GM20431 (cell line): Measurements from ENCODE around the gene EEF1A2.

Source experiments
- in situ Hi-C: fragments of 300-500 bp; cut with MseI, MboI; formaldehyde crosslinking; loops from one replicate; pipeline ENCODE4 v1.15.0; 2020; ENCODE audit warnings: low sequenced_read_pairs; ENCODE audit not compliant: unreplicated experiment

EEF1A2 gene

DNA sequence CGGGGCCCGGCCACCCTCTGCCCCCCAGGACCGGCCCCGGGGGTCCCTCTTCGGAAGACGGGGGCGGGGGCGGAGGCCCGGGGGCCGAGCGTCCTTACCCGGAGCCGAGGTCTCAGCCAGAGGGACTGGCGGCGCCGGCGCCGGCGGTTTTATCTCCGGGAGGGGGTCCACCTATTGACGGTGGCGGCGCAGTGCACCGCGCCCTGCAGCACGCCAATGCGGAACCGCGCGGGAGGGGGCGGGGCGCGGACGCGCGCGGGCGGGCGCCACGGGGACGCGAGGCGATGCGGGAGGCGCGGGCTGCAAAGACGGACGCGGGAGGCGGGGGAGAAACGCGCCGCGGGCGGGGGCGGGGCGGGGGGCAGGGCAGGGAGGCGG lies at the start of gene EEF1A2:
TSS of gene EEF1A2 (minus strand) at position 124 of the 378 bp plus-strand sequence. CDS start 1,320 bp downstream, outside the sequence.
- in situ Hi-C loops = no loop called here

DNA sequence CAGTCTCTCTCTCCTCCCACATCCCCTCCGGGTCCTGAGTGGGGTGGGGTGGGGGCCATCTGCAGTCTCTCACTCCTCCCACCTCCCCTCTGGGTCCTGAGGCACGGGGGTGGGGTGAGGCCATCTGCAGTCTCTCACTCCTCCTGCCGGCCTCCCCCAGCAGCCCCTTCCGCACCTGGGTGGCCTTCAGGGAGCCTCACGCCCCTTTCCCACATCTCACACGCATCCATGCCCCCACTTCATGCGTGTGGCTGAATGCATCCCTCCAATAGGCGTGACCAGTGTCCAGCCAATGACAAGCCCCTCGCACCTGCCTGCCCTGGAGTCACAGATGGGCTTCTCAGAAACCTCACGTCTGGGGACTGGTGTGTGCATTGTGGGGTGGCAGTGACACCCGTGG lies 49.7 kb upstream of the EEF1A2 start:
- in situ Hi-C loops = no loop called here

DNA sequence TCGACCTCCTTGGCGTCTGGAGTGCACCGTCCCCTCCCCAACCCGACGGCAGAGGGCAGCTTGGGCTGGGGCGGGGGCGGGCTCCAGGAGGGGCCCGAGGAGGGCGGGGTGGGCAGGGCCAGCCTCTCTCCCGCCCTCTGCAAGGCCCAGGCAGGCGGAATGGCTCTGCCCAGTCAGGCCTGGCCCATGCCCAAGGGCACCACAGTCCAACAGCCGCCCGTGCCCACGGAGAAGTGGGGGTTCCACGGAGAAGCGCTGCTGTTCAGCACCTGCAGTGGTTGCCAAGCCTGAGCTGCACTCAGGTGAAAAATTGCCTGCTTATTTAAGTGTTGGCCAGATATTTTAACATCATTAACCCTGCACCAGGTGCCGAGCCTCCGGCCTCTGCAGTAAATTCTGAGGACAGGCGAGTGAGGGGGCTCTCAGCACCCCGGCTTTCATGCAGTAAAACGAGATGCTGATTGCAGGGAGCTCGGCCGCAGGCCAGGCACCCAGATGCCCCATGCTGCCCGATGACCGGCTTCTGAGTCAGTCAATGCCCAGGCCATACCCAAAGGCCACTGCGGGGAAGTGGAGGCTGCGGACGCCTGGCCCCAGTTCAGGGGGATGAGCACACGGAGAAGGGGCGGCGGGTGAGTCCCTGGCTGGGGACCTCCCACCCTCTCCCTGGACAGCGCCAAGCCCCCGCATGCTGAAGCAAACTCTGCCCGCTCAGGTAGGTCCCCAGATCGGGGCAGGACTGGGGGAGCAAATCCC lies 49.0 kb upstream of the EEF1A2 start, which contains the start of gene SRMS:
TSS of gene SRMS (minus strand) at position 25 of the 756 bp plus-strand sequence. CDS start 286 bp downstream, outside the sequence.
- in situ Hi-C loops = no loop called here

DNA sequence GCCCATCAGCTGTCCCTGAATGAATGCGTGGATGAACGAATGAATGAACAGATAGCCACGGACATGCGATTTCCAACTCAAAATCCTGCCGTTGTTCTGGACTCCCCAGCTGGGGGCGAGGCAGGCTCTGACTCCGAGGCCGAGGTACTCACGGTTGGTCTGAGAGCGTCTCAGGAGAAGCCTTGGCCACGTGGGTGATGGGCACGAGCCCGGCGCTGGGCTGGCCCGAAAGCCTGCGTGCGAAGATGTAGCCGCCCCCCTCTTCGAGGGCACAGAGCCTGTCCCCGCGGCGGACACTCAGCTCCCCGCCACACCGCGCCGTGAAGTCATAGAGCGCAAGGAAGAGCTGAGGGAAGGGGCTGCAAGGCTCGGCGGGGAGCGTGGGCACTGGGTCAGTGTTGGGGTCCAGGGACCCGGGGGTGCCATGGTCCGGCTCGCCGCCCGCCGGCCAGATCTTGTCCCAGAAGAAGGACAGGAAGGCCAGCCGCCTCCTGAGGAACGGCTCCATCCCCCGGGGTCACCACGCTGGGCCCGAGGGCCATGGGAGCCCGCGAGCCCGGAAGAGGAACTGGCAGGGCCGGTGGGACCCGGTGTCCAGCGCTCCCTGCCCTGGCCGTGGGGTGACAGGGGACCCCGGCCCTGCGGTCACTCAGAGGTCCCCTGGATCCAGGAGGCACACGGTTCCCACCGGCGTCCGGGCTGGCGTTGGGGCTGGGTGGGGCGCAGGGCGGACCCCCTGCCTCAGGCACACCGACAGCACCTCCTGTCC lies 48.3 kb upstream of the EEF1A2 start:
- in situ Hi-C loops = no loop called here

DNA sequence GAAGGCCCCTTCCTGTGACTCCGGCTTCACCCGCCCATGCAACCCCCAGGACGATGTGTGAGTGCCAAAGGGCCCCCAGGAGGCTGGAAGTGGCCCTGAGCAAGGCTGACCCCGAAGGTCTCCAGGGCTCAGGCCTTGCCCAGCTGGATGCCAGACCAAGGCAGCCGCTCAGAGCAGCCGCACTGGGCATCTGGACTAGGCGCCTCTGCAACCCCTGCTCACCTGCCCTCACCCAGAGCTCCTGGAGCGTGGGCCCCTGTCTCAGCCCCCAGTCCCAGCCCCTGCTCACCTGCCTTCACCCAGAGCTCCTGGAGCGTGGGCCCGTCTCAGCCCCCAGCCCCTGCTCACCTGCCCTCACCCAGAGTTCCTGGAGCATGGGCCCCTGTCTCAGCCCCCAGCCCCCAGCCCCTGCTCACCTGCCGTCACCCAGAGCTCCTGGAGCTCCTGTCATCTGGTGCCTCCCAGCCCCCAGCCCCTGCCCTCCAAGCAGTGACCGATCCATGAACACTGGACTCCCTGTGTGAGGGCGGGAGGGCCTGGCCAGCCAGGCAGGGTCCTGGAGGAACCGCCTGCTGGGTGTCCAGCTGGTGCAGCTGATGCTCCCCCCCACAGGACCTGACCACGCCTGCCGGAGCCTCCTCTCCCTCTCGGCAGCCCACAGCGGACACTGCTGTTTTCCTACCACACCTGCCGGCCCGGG lies 47.5 kb upstream of the EEF1A2 start:
- in situ Hi-C loops = no loop called here

DNA sequence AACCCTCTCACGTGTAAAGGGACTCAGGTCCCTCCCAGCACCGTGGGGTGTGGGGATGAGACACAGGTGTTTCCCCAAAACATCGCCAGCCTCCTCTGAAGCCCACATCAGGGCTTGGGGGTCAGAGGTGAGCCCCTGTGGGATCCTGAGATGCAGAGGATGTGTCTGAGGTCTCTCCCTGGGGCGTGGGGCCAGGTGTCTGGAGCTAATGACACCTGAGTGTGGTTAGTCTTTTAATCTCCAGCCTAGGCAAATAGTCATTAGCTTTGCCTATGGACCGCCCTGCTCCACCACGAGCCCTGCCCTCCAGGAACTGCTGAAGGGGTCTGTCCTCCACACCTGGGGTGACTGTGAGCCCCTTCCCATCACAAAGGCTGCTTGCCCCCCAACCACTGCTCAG lies 46.9 kb upstream of the EEF1A2 start:
- in situ Hi-C loops = no loop called here

DNA sequence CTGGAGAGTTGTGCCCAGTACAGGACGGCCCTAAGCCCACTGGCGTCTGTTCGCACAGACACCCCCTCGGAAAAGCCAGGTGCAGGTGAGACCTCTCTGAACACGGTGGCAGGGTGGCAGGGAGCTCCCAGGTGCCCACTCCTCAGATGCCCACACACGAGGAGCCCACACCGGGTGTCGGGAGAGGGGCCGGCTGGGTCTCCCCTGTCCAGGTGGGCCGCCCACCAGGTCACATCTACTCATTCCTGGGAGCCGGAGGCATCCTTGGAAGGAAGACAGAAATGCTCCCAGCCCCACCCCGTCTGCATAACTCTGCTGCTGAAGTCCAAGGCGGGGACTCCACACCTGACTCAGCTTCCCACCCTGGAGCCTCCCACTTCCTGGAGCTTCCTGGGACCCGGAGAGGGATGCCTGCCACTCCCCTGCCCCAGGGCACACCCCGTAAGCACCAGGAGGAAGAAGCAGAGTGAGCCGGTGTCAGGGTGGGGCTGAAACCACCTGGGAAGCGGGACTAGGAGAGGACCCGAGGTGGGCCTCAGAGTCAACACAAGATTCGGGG lies 46.2 kb upstream of the EEF1A2 start:
- in situ Hi-C loops = no loop called here

DNA sequence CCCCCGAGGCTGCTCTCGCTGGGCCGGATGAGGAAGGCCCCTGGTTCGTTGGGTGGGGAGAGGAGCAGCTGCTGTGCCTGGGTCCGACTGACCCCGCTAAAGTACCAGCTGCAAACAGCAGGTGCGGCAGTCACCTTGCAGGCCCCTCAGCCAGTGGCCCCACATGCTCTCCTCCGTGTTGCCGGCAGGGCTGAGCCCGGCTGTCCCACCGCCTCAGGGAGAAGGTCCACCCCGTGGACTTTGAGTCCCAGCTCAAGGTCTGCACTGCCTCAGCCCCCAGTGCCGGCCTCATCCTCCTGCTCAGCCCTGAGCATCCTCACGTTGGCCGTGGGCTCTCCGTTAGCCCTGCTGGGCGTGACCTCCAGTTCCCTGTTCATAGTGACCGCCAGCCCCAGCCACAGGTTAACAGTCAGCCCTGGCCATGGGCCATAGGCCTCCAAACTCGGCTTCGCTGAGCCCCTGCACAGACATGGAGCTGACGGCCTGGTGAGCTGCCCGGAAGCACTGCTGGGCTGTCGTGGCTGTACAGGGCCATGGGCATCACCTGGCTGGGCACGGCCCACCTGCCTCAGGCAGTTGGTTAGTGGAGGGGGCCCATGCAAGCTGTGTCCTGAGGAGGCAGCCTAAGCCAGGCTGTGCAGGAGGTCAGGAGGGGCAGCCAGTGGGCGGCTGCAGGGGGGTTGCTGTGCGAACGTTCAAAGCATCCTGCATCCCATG lies 45.5 kb upstream of the EEF1A2 start:
- in situ Hi-C loops = no loop called here

DNA sequence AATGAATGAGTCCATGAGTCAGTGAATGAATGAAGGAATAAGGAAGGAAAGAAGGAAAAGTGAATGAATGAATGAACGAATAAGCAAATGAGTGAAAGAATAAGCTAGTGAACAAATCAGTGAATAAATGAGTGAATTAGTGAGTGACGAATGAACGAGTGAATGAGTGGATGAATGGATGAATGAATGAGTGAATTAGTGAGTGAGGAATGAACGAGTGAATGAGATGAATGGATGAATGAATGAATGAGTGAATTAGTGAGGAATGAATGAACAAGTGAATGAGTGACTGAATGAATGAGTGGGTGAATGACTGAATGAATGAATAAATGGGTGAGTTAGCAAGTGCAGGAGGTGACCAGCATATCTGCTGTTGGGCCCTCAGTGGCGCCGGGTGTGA lies 44.9 kb upstream of the EEF1A2 start:
- in situ Hi-C loops = no loop called here

DNA sequence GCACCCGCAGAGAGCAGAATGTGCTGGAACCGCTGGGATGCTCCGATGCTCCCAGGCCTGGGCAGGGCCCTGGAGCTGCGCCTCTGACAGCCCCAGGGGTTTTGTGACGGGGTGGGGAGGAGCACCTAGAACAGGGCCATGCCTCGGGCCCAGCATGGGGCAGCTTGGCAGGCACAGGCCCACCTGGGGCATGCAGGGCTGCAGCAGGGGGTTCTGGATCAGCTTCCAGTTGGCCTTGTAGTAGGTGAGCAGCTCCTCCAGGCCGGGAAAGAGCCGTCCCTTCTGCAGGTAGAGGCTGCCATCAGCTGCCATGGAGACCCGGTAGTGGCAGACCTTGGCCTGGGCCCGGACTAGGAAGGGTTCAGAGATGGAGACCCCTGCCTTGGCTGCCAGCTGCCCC lies 44.2 kb upstream of the EEF1A2 start:
- in situ Hi-C loops = no loop called here

DNA sequence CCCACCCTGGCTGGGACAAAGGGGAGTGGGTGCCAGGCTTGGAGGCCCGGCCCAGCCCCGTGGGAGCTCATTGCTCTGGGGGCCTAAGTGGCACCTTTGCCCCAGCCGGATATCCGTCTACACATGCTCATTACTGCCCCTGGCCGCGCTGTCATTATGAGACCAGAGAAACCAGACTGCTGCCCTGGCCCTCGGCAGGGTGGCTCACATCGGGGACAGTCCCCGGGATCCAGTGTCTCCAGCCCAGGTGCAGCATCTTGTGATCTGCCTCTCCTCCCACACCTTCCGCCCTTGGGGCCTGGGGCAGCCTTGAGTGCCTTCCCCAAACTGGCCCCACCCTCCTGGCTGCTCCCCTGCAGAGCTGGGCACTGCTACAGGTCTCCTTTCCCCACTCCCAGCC lies 43.8 kb upstream of the EEF1A2 start:
- in situ Hi-C loops = no loop called here

DNA sequence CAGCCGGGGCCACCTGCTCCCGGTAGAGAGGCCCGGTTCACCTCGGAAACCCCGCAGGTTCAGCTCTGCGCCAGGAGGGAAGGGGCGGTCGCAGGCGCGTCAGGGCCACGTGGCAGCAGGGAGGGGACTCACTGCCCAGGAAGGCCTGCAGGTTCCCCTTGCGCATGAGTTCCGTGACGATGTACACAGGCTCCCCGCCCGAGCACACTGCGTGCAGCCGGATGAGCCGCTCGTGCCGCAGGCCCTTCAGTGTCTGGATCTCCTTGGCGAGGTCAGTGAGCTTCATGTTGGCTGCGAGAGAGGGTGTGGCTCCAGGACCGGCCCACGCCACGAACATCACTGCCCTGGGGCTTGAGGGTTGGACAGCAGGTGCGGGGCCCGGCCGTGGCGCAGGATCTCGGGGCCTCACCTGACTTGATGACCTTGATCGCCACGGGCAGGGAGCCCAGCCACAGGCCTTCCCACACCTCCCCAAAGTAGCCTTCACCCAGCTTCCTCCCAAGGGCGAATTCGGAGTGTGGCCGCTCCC lies 43.2 kb upstream of the EEF1A2 start:
- in situ Hi-C loops = no loop called here

DNA sequence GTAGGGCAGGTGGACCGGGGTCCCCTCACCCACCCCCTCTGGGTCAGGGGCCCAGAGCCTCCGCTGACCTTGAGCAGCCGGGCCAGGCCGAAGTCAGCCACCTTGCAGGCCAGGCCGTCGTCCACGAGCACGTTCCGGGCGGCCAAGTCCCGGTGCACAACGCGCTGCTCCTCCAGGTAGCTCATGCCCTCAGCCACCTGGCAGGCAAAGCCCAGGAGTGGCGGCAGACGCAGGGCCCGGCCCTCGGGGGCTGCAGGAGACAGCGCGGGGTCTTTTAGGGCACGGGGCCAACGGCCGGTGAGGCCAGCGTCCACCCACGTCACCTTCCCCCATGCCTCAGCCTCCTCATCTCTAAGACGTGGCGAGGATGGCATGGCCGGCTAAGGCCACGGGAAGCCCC lies 42.5 kb upstream of the EEF1A2 start:
- in situ Hi-C loops = no loop called here

DNA sequence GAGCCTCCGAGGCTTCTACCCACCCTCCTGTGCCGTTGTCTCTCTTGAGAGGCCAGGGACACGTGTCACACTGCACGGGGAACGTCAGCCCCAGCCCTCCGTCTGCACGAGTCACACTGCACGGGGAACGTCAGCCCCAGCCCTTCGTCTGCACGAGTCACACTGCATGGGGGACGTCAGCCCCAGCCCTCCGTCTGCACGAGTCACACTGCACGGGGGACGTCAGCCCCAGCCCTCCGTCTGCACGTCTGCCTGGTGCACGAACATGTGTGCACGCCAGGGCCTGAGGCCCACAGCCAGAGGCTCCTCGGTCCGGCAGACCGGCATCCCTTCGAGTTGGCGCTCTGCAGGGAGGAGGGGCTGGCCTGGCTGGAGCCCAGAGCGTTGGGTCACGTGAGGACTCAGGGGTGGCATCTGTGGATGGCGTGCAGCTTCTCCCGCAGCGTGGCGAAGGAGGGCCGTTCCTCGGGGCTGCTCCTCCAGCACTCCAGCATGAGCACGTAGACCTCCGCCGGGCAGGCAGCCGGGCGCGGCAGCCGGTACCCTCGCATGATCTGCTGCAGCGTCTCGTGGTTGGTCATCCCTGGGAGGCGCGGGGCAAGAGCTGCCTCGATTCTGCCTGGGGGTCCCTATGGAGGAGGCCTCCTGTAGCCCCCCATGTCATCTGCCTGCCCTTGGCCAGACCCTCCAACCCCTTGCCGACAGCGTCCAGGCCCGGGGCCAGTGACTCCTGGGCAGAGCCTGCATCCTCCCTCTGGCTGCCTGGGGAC lies 41.7 kb upstream of the EEF1A2 start:
- in situ Hi-C loops = no loop called here

DNA sequence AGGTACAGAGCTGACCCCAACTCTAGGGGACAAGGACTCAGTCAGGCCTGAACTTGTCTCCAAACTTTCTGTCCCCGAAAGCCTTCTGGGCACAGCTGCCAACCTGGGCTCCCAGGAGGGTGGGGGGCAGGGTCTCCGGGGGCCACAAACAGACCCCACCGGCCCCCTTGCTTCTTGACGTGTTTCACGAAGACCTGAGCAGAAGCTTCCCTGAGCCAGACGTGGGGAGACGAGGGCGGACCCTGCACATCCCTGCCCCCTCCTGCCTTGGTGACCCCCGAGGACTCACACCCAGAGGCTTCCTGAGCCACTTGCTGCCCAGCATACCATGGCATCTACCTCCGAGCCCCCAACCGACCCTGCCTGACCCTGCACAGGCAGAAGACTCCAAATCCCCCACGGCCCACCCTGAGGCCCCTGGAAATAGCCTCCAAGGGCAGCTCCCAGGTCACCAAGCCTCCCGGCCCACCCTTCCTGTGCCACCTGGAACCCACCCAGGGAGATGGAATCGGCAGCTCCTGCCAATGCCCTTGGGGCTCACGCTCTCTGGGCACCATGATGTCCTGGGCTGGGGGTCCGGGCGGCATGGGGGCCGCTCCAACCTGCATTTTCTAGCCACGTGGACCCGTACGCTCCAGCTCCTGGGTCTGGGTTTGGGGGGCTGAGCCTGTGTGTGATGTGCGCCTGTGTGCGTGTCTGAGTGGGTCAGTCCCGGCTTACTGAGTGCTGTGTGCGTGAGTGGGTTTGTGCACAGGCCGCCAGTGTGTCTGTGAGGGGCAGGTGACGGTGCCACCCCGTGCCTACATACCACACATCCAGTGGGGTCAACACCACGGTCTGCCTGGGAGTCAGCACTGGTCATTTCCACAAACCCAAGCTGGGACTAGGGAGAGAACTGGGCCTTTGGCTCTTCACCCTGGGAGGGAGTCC lies 40.8 kb upstream of the EEF1A2 start:
- in situ Hi-C loops = no loop called here

DNA sequence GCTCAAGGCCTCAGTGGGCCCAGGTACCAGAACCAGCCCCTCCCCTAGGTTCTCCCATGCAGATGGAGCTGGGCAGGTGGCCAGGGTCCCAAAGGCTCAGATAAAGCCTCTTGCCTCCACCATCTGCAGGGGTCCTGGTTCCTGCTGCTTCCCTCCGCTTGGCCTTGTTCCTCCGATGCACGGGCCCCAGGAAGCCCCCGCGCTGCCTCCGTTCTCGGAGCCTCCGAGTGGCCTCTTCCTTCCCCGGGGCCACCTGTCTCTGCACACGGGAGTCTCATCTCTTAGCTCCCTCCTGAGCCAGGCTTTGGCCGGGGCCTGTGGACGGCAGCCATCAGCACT lies 40.2 kb upstream of the EEF1A2 start:
- in situ Hi-C loops = no loop called here

DNA sequence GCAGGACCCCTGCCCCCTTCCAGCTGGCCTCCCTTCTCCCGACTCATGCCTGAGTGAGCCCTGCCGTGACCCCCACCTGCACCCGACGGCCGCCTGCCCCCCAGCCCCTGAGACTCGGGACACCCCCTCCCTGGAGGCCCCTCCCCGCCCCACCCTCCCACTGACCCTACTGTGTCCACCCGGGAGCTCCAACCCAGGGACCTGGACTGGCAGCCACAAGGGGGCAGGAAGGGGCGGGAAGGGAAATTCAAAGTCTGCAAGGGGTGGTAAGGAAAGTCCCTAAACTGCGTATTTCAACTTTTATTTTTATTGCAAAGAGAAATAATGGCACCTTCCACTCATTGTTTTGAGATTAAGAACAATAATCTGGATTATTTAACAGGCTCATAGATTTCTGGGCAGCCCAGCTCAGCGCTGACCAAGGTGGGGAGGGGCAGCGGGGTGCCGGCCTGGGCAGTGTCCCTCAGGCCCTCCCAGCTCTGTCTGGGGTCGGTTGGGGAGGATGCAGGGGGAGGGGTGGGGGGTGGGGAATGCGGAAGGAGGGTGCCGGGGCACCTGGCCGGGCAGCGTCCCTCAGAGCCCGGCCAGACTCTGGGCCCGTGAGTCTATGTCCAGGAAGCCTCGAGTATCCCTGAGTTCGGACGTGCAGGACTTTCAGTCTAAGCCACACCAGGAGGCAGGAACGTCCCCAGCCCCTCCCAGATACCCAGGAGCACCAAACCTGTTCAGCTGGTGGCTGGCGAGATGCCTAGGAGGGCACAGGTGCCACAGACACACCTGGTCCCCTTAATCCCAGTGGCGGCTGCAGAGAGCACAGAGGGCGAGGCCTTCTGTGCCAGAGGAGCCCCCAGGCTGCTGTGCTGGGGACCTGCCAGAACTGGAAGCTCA lies 39.6 kb upstream of the EEF1A2 start:
- in situ Hi-C loops = no loop called here
